OCI-LY1 (cell line): ENCODE data around the gene RETN.

ENCODE experiments used
- H2AFZ ChIP-seq: fragments of 200-600 bp; sonication (generic), shearing (Covaris generic); 2 replicates; pipeline ENCODE4 v1.6.0; 2014; ENCODE audit warnings: antibody characterized with exemption, mild to moderate bottlenecking, low read length
- H3F3A ChIP-seq: fragments of 200-600 bp; sonication (generic), shearing (Covaris generic); 2 replicates; pipeline ENCODE4 v1.6.0; 2014; ENCODE audit warnings: mild to moderate bottlenecking, antibody characterized with exemption, low read length, moderate library complexity; ENCODE audit not compliant: insufficient read depth
- H3K27ac ChIP-seq: fragments of 200-600 bp; sonication (generic); 2 replicates; pipeline ENCODE4 v1.5.1; 2014; ENCODE audit warnings: low read length, mixed run types, mild to moderate bottlenecking, low read depth; ENCODE audit not compliant: poor library complexity, severe bottlenecking
- H3K27me3 ChIP-seq: fragments of 200-600 bp; sonication (generic); 2 replicates; pipeline ENCODE4 v1.6.0; 2014; ENCODE audit warnings: antibody characterized with exemption, mild to moderate bottlenecking, low read length, moderate library complexity; ENCODE audit not compliant: insufficient read depth
- H3K36me3 ChIP-seq: fragments of 200-600 bp; sonication (generic); 2 replicates; pipeline ENCODE4 v1.6.1; 2014; ENCODE audit warnings: mild to moderate bottlenecking, antibody characterized with exemption, low read length, moderate library complexity, mixed read lengths; ENCODE audit not compliant: insufficient read depth
- H3K4me1 ChIP-seq: fragments of 200-600 bp; sonication (generic); 2 replicates; pipeline ENCODE4 v1.5.1; 2014; ENCODE audit warnings: mild to moderate bottlenecking, low read length, moderate library complexity; ENCODE audit not compliant: insufficient read depth, severe bottlenecking
- H3K4me2 ChIP-seq: fragments of 200-600 bp; sonication (generic), shearing (Covaris generic); 2 replicates; pipeline ENCODE4 v1.6.1; 2014; ENCODE audit warnings: low read length
- H3K4me3 ChIP-seq: fragments of 200-600 bp; sonication (generic); 2 replicates; pipeline ENCODE4 v1.5.1; 2014; ENCODE audit warnings: low read length, low read depth, mild to moderate bottlenecking, mixed read lengths; ENCODE audit not compliant: poor library complexity, severe bottlenecking
- H3K79me2 ChIP-seq: fragments of 200-600 bp; shearing (Covaris generic); 2 replicates; pipeline ENCODE4 v1.6.1; 2016; ENCODE audit warnings: mixed run types, low read length, mixed read lengths; ENCODE audit not compliant: insufficient read depth
- H3K9ac ChIP-seq: fragments of 200-600 bp; sonication (generic), shearing (Covaris generic); 2 replicates; pipeline ENCODE4 v1.6.1; 2014; ENCODE audit warnings: mild to moderate bottlenecking, low read length, mixed read lengths
- H3K9me2 ChIP-seq: fragments of 200-600 bp; sonication (generic), shearing (Covaris generic); 2 replicates; pipeline ENCODE4 v1.6.1; 2014; ENCODE audit warnings: low read depth, mild to moderate bottlenecking, low read length, mixed read lengths
- H3K9me3 ChIP-seq: fragments of 200-600 bp; shearing (Covaris generic); 2 replicates; pipeline ENCODE4 v1.6.1; 2014; ENCODE audit warnings: low read length, mixed read lengths
- H4K20me1 ChIP-seq: fragments of 200-600 bp; sonication (generic), shearing (Covaris generic); 2 replicates; pipeline ENCODE4 v1.6.0; 2016; ENCODE audit warnings: mild to moderate bottlenecking, low read length; ENCODE audit not compliant: insufficient read depth
- EZH2 ChIP-seq: fragments of 200-600 bp; sonication (generic), shearing (Covaris generic); IDR thresholded peaks from 2 replicates; pipeline ENCODE4 v1.8.0; 2017; ENCODE audit warnings: borderline replicate concordance, mixed run types, mild to moderate bottlenecking, antibody characterized with exemption, low read length, moderate library complexity, mixed read lengths
- TF ChIP-seq, protein P1 (sequence below): fragments of 200-600 bp; sonication (generic), shearing (Covaris generic); IDR thresholded peaks from 2 replicates; pipeline ENCODE4 v1.5.1; 2017; ENCODE audit warnings: mild to moderate bottlenecking, antibody characterized with exemption, low read length, moderate library complexity, mixed read lengths

The RETN gene

DNA sequence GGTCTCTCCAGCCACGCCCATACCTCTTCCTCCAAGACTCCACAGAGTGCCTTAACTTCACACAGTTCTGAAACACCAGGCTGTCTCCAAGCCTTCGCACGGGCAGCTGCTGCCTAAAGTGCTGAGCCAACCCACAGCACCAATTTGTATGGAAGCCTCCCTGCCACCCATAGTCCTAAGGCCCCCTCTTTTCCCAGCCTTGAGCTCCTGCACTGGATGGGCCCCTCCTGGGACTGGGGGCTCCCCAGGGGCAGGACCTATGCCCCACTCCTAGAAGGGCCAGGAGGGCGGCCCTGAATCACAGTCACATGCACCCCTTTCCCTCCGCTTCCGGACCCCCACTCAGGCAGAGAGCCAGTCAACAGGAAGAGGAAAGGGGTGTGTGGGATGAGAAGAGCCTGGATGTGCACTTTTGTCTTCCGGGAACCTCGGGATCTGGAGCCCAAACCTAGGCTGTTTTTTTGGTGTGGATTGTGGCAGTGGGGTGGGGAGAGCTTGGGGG is 38.2 kb downstream of the RETN start:
- Histone ChIP-seq H3F3A (no peaks in the 10 kb centered on the region), H3K4me1 (no peaks in the 10 kb centered on the region), H3K4me3 (no peak overlapping the region), H3K9ac (no peak overlapping the region), H3K9me3 (no peaks in the 10 kb centered on the region), H3K27ac (no peak overlapping the region), H3K27me3 (no peaks in the 10 kb centered on the region), H3K36me3 (no peaks in the 10 kb centered on the region), H3K79me2 (no peaks in the 10 kb centered on the region), H3K9me2 (no peaks in the 10 kb centered on the region), H3K4me2 (no peak overlapping the region), H2AFZ (no peak overlapping the region), H4K20me1 (no peaks in the 10 kb centered on the region)
- no peak for TF ChIP-seq EZH2
- TF ChIP-seq, protein P1, sequence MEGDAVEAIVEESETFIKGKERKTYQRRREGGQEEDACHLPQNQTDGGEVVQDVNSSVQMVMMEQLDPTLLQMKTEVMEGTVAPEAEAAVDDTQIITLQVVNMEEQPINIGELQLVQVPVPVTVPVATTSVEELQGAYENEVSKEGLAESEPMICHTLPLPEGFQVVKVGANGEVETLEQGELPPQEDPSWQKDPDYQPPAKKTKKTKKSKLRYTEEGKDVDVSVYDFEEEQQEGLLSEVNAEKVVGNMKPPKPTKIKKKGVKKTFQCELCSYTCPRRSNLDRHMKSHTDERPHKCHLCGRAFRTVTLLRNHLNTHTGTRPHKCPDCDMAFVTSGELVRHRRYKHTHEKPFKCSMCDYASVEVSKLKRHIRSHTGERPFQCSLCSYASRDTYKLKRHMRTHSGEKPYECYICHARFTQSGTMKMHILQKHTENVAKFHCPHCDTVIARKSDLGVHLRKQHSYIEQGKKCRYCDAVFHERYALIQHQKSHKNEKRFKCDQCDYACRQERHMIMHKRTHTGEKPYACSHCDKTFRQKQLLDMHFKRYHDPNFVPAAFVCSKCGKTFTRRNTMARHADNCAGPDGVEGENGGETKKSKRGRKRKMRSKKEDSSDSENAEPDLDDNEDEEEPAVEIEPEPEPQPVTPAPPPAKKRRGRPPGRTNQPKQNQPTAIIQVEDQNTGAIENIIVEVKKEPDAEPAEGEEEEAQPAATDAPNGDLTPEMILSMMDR, result no peak

DNA sequence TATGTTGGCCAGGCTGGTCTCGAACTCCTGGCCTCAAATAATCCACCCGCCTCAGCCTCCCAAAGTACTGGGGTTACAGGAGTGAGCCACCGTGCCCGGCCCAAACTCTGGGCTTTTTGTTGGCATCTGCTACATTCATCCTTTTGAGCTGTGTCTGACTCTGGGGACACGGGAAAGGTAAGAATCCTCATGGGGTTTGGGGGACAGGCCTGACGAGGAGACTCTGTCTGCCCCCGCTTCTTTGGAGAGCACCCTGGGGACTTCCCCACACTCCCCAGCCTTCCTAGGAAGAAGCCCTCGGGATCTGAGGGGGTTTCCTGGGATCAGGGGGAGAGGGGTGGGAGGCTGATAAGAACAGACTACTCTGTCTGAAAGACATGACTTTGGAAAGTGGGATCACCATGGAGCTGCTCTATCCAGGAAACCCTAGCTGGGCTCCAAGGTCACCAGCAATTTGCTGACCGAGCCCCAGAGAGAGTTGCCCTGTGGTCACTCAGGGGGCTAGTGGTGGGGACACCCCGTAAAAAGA is 41.1 kb downstream of the RETN start:
- no peaks in the 10 kb centered on the region for H3K36me3 ChIP-seq
- H3K4me1 ChIP-seq, result no peaks in the 10 kb centered on the region
- TF ChIP-seq, protein P1, result no peak
- TF ChIP-seq EZH2, result no peak
- H3K27me3 ChIP-seq, result no peaks in the 10 kb centered on the region
- H3K9me2 ChIP-seq, result no peaks in the 10 kb centered on the region
- H3K27ac ChIP-seq, result no peak overlapping the region
- H2AFZ ChIP-seq, result no peak overlapping the region
- H3K9ac ChIP-seq, result no peak overlapping the region
- no peaks in the 10 kb centered on the region for H3K79me2 ChIP-seq
- no peaks in the 10 kb centered on the region for H3K9me3 ChIP-seq
- no peaks in the 10 kb centered on the region for H3F3A ChIP-seq
- H4K20me1 ChIP-seq, result no peaks in the 10 kb centered on the region
- no peak overlapping the region for H3K4me3 ChIP-seq
- no peak overlapping the region for H3K4me2 ChIP-seq

DNA sequence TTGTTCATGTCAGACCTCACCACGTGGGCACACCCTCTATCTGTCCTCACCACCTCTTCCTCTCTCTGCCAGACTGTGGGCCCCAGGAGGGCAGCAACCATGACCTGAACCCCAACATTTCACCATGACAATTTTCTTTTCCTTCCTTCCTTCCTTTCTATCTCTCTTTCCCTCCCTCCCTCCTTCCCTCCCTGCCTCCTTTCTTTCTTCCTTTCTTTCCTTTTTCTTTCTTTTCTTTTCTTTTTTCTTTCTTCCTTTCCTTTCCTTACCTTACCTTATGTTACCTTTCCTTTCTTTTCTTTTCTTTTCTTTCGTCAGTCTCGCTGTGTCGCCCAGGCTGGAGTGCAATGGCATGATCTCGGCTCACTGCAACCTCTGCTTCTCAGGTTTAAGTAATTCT is 41.8 kb downstream of the RETN start:
- no peaks in the 10 kb centered on the region for H3F3A ChIP-seq
- no peak overlapping the region for H3K4me3 ChIP-seq
- H3K27ac ChIP-seq, result no peak overlapping the region
- H3K9me3 ChIP-seq, result no peaks in the 10 kb centered on the region
- H4K20me1 ChIP-seq, result no peaks in the 10 kb centered on the region
- H3K9me2 ChIP-seq, result no peaks in the 10 kb centered on the region
- no peak overlapping the region for H2AFZ ChIP-seq
- TF ChIP-seq, protein P1, result no peak
- no peak for TF ChIP-seq EZH2
- H3K9ac ChIP-seq, result no peak overlapping the region
- H3K4me2 ChIP-seq, result no peak overlapping the region
- no peaks in the 10 kb centered on the region for H3K4me1 ChIP-seq
- no peaks in the 10 kb centered on the region for H3K79me2 ChIP-seq
- H3K27me3 ChIP-seq, result no peaks in the 10 kb centered on the region
- H3K36me3 ChIP-seq, result no peaks in the 10 kb centered on the region
